H9 (cell line): ENCODE data around the gene SMCHD1. TPM values are rescaled to one million over a fixed set of nuclear protein-coding genes. Genes with fewer than 3 reads are reported as not detected.
"Not testable (repeated sequence)": the region's sequence is repeated elsewhere in the genome, so short reads cannot be mapped to it uniquely, and the experiment has no call there.

ENCODE experiments used
- DNase-seq: peaks from one replicate; pipeline ENCODE4 v3.0.0-alpha.2; 2017
- H2AFZ ChIP-seq: one replicate; pipeline ENCODE4 v1.6.1; 2013; ENCODE audit warnings: mild to moderate bottlenecking, low read length, control low read depth, moderate library complexity
- H2AK5ac ChIP-seq: 2 replicates; pipeline ENCODE4 v1.6.1; 2013; ENCODE audit warnings: low read length, control low read depth, mixed read lengths; ENCODE audit not compliant: insufficient read length
- H2BK120ac ChIP-seq: one replicate; pipeline ENCODE4 v1.6.1; 2013; ENCODE audit warnings: low read depth, mild to moderate bottlenecking, low read length, control low read depth, inconsistent platforms; ENCODE audit not compliant: poor library complexity, severe bottlenecking
- H2BK12ac ChIP-seq: 2 replicates; pipeline ENCODE4 v1.6.1; 2013; ENCODE audit warnings: low read length, control low read depth, mixed read lengths, low read depth; ENCODE audit not compliant: insufficient read length
- H2BK15ac ChIP-seq: 2 replicates; pipeline ENCODE4 v1.6.1; 2013; ENCODE audit warnings: low read depth, low read length, control low read depth
- H2BK20ac ChIP-seq: one replicate; pipeline ENCODE4 v1.6.1; 2013; ENCODE audit warnings: low read depth, mild to moderate bottlenecking, low read length, control low read depth, inconsistent platforms; ENCODE audit not compliant: poor library complexity, severe bottlenecking
- H2BK5ac ChIP-seq: 2 replicates; pipeline ENCODE4 v1.6.1; 2013; ENCODE audit warnings: low read length, control low read depth, mixed read lengths; ENCODE audit not compliant: insufficient read length
- H3K14ac ChIP-seq: 2 replicates; pipeline ENCODE4 v1.6.1; 2013; ENCODE audit warnings: low read length, control low read depth; ENCODE audit not compliant: insufficient read depth
- H3K18ac ChIP-seq: 2 replicates; pipeline ENCODE4 v1.6.1; 2013; ENCODE audit warnings: low read depth, mild to moderate bottlenecking, mixed read lengths, low read length, control low read depth; ENCODE audit not compliant: insufficient read length
- H3K23ac ChIP-seq: 2 replicates; pipeline ENCODE4 v1.6.1; 2013; ENCODE audit warnings: low read length, control low read depth, mixed read lengths, low read depth; ENCODE audit not compliant: insufficient read length
- H3K23me2 ChIP-seq: 2 replicates; pipeline ENCODE4 v1.6.1; 2013; ENCODE audit warnings: low read depth, mild to moderate bottlenecking, mixed read lengths, low read length, control low read depth; ENCODE audit not compliant: insufficient read length, poor library complexity, severe bottlenecking
- H3K27ac ChIP-seq: 2 replicates; pipeline ENCODE4 v1.5.1; 2013; ENCODE audit warnings: low read length, control low read depth, mixed read lengths, low read depth; ENCODE audit not compliant: insufficient read length
- H3K27me3 ChIP-seq: 2 replicates; pipeline ENCODE4 v1.6.1; 2013; ENCODE audit warnings: low read length, control low read depth, inconsistent platforms; ENCODE audit not compliant: insufficient read depth
- H3K4ac ChIP-seq: 2 replicates; pipeline ENCODE4 v1.6.1; 2013; ENCODE audit warnings: low read depth, mild to moderate bottlenecking, control low read depth, inconsistent platforms, low read length, moderate library complexity
- H3K4me1 ChIP-seq: 2 replicates; pipeline ENCODE4 v1.6.1; 2013; ENCODE audit warnings: low read length, control low read depth, inconsistent platforms; ENCODE audit not compliant: insufficient read depth
- H3K4me2 ChIP-seq: 2 replicates; pipeline ENCODE4 v1.6.1; 2013; ENCODE audit warnings: low read length, control low read depth, mixed read lengths; ENCODE audit not compliant: insufficient read length, insufficient read depth
- H3K56ac ChIP-seq: 2 replicates; pipeline ENCODE4 v1.6.1; 2013; ENCODE audit warnings: low read depth, mild to moderate bottlenecking, mixed read lengths, low read length, control low read depth; ENCODE audit not compliant: insufficient read length
- H3K79me1 ChIP-seq: 2 replicates; pipeline ENCODE4 v1.6.1; 2013; ENCODE audit warnings: low read depth, mild to moderate bottlenecking, moderate library complexity, low read length, control low read depth, inconsistent platforms; ENCODE audit not compliant: insufficient read depth, poor library complexity, severe bottlenecking
- H3K79me2 ChIP-seq: 2 replicates; pipeline ENCODE4 v1.6.1; 2013; ENCODE audit warnings: low read length, control low read depth, inconsistent platforms; ENCODE audit not compliant: insufficient read depth
- H3K9ac ChIP-seq: 2 replicates; pipeline ENCODE4 v1.6.1; 2013; ENCODE audit warnings: low read length, control low read depth, mixed read lengths; ENCODE audit not compliant: insufficient read length; ENCODE audit errors: extremely low read depth
- H3K9me3 ChIP-seq: one replicate; pipeline ENCODE4 v1.6.1; 2013; ENCODE audit warnings: low read depth, low read length, inconsistent platforms; ENCODE audit not compliant: control insufficient read depth
- H3T11ph ChIP-seq: one replicate; pipeline ENCODE4 v1.6.1; 2013; ENCODE audit warnings: mild to moderate bottlenecking, low read length, control low read depth, inconsistent platforms
- H4K20me1 ChIP-seq: one replicate; pipeline ENCODE4 v1.6.1; 2013; ENCODE audit not compliant: control insufficient read depth, insufficient read length, insufficient read depth
- H4K5ac ChIP-seq: 2 replicates; pipeline ENCODE4 v1.6.1; 2013; ENCODE audit warnings: low read depth, mild to moderate bottlenecking, mixed read lengths, low read length, control low read depth; ENCODE audit not compliant: insufficient read length
- H4K8ac ChIP-seq: replicated peaks from 2 replicates; pipeline ENCODE4 v1.6.1; 2013; ENCODE audit warnings: low read length, control low read depth, mixed read lengths, low read depth; ENCODE audit not compliant: insufficient read length
- H4K91ac ChIP-seq: 2 replicates; pipeline ENCODE4 v1.6.1; 2013; ENCODE audit warnings: low read depth, mild to moderate bottlenecking, moderate library complexity, mixed read lengths, low read length, control low read depth; ENCODE audit not compliant: insufficient read length
- H3K27ac Mint-ChIP-seq, 3 experiments: 2 replicates in 2 of 3; 3 replicates in 1 of 3; pipeline ENCODE4 v1.8.0; 2020 to 2021; ENCODE audit warnings: mixed read lengths in 3 of 3, mild to moderate bottlenecking in 1 of 3, moderate library complexity in 1 of 3
- H3K27me3 Mint-ChIP-seq: 2 replicates; pipeline ENCODE4 v1.8.0; 2021; ENCODE audit warnings: low read depth, mild to moderate bottlenecking, moderate library complexity, mixed read lengths
- H3K36me3 Mint-ChIP-seq, 3 experiments: 2 replicates in 2 of 3; 3 replicates in 1 of 3; pipeline ENCODE4 v1.8.0; 2020 to 2021; ENCODE audit warnings: low read depth in 3 of 3, mixed read lengths in 3 of 3; ENCODE audit not compliant: insufficient read depth in 1 of 3
- H3K4me1 Mint-ChIP-seq, 2 experiments: 2 replicates each; pipeline ENCODE4 v1.8.0; 2020; ENCODE audit warnings: mixed read lengths in 2 of 2
- H3K4me3 Mint-ChIP-seq, 2 experiments: 2 replicates in 1 of 2; 3 replicates in 1 of 2; pipeline ENCODE4 v1.8.0; 2020 to 2021; ENCODE audit warnings: mild to moderate bottlenecking in 2 of 2, mixed read lengths in 2 of 2, moderate library complexity in 1 of 2
- H3K9me3 Mint-ChIP-seq, 2 experiments: 2 replicates in 1 of 2; 3 replicates in 1 of 2; pipeline ENCODE4 v1.8.0; 2020; ENCODE audit warnings: mild to moderate bottlenecking in 2 of 2, mixed read lengths in 2 of 2, moderate library complexity in 1 of 2
- WGBS: extraction: QIAGEN DNeasy Blood & Tissue Kit; methylation state at CpG from one replicate; pipeline ENCODE4 v1.1.7; 2013; ENCODE audit warnings: missing lambda C conversion rate, low lambda C conversion rate, mixed read lengths; ENCODE audit not compliant: insufficient read length; ENCODE audit errors: extremely low coverage; 5-methylcytosine and 5-hydroxymethylcytosine counted together
- total RNA-seq: library from RNA; stranded (reverse); gene quantifications from 2 replicates; pipeline ENCODE4 v1.2.1, GENCODE V29; 2021

The SMCHD1 gene
- total RNA-seq, 1 experiment from 2014 or later: 53.5 TPM

GRCh38 chr18:2662288-2662687 lies 6.8 kb downstream of the SMCHD1 start:
- H3K27ac Mint-ChIP-seq: not testable (repeated sequence)
- WGBS: no CpG with 5 or more reads among the region's 7 CpGs

More at GRCh38 chr18:2662288-2662687, 6.8 kb downstream of the SMCHD1 start:
- not testable (repeated sequence) for H2BK20ac ChIP-seq, H3K9me3 ChIP-seq, H2AFZ ChIP-seq, H2BK12ac ChIP-seq, H4K20me1 ChIP-seq, H2BK5ac ChIP-seq, H2BK15ac ChIP-seq, H3K79me2 ChIP-seq, H3K9ac ChIP-seq, H3K4me3 Mint-ChIP-seq, H4K5ac ChIP-seq, H3K56ac ChIP-seq, H2AK5ac ChIP-seq, H3K4ac ChIP-seq, H4K8ac ChIP-seq, H3T11ph ChIP-seq, H3K18ac ChIP-seq, H3K4me2 ChIP-seq, H3K9me3 Mint-ChIP-seq, H3K27me3 Mint-ChIP-seq, H4K91ac ChIP-seq, H3K14ac ChIP-seq, H3K79me1 ChIP-seq, H3K27ac ChIP-seq, DNase-seq, H3K23me2 ChIP-seq, H3K4me1 Mint-ChIP-seq, H2BK120ac ChIP-seq, H3K27me3 ChIP-seq, H3K4me1 ChIP-seq, H3K23ac ChIP-seq
- H3K36me3 Mint-ChIP-seq: peaks cover 8 to 26% (median 14%) of the 10 kb centered on the region in 3 experiments; a peak in 6 of 7 replicates
